Liver (tissue), 9 donors: ENCODE results near the gene KIF26A. TPM values are rescaled to one million over a fixed set of nuclear protein-coding genes. Genes with fewer than 3 reads are reported as not detected.

Experiments
- DNase-seq: peaks from one replicate; pipeline ENCODE4 v3.0.0-alpha.2; 2017; ENCODE audit warnings: low spot score
- H3K27ac ChIP-seq, 2 donors: one replicate each; pipeline ENCODE4 v1.7.0; 2013; ENCODE audit warnings: inconsistent platforms in 2 of 2, low read length in 2 of 2, control low read depth in 1 of 2, low read depth in 1 of 2, mild to moderate bottlenecking in 1 of 2
- H3K27me3 ChIP-seq, 4 donors: one replicate each; pipeline versions ENCODE4 v1.6.1 to v1.7.0; 2013; ENCODE audit warnings: low read length in 3 of 4, inconsistent platforms in 1 of 4, mild to moderate bottlenecking in 1 of 4, moderate library complexity in 1 of 4; ENCODE audit not compliant: control insufficient read depth in 4 of 4, insufficient read depth in 4 of 4
- H3K36me3 ChIP-seq, 4 donors: one replicate each; pipeline versions ENCODE4 v1.6.1 to v1.7.0; 2013; ENCODE audit warnings: low read length in 3 of 4, mild to moderate bottlenecking in 3 of 4, low read depth in 1 of 4, moderate library complexity in 1 of 4; ENCODE audit not compliant: control insufficient read depth in 4 of 4, insufficient read depth in 3 of 4
- H3K4me1 ChIP-seq, 4 donors: one replicate each; pipeline versions ENCODE4 v1.6.1 to v1.7.0; 2013; ENCODE audit warnings: low read length in 3 of 4, mild to moderate bottlenecking in 3 of 4, moderate library complexity in 1 of 4; ENCODE audit not compliant: control insufficient read depth in 4 of 4, insufficient read depth in 4 of 4
- H3K4me3 ChIP-seq, 3 donors: one replicate each; pipeline versions ENCODE4 v1.6.1 to v1.7.0; 2013; ENCODE audit warnings: low read length in 3 of 3, control low read depth in 1 of 3, low read depth in 1 of 3, mild to moderate bottlenecking in 1 of 3
- H3K9ac ChIP-seq, 2 donors: one replicate each; pipeline ENCODE4 v1.7.0; 2013; ENCODE audit warnings: low read length in 2 of 2, mild to moderate bottlenecking in 2 of 2, moderate library complexity in 2 of 2, control low read depth in 1 of 2, low read depth in 1 of 2
- H3K9me3 ChIP-seq, 4 donors: one replicate each; pipeline versions ENCODE4 v1.6.1 to v1.7.0; 2013; ENCODE audit warnings: low read length in 3 of 4; ENCODE audit not compliant: control insufficient read depth in 4 of 4
- ATF3 ChIP-seq: IDR thresholded peaks from 2 replicates; pipeline ENCODE4 v1.6.1; 2016; ENCODE audit warnings: antibody characterized with exemption
- CTCF ChIP-seq: fragments of 150-350 bp; IDR thresholded peaks from 2 replicates; pipeline ENCODE4 v1.5.1; 2017; ENCODE audit warnings: improper control_type of control experiment, low read depth, low read length; ENCODE audit not compliant: missing input control
- FOXA1 ChIP-seq: IDR thresholded peaks from 2 replicates; pipeline ENCODE4 v1.6.1; 2016; ENCODE audit warnings: antibody characterized with exemption
- JUND ChIP-seq, 2 donors: IDR thresholded peaks; 2 replicates each; pipeline ENCODE4 v1.6.1; 2016; ENCODE audit warnings: antibody characterized with exemption in 2 of 2
- MAX ChIP-seq: IDR thresholded peaks from 2 replicates; pipeline ENCODE4 v1.6.1; 2016; ENCODE audit warnings: antibody characterized with exemption
- RAD21 ChIP-seq, 2 donors: IDR thresholded peaks; 2 replicates each; pipeline ENCODE4 v1.6.1; 2016; ENCODE audit warnings: antibody characterized with exemption in 2 of 2, mild to moderate bottlenecking in 2 of 2
- REST ChIP-seq: IDR thresholded peaks from 2 replicates; pipeline ENCODE4 v1.6.1; 2016; ENCODE audit warnings: antibody characterized with exemption, mild to moderate bottlenecking
- TAF1 ChIP-seq: conservative IDR thresholded peaks from 2 replicates; pipeline ENCODE4 v1.6.1; 2016; ENCODE audit warnings: antibody characterized with exemption, mild to moderate bottlenecking
- WGBS: extraction: QIAGEN DNeasy Blood & Tissue Kit; methylation state at CpG from one replicate; pipeline ENCODE4 v1.1.7; 2013; 5-methylcytosine and 5-hydroxymethylcytosine counted together
- polyA plus RNA-seq, 2 donors: library from polyadenylated mRNA; stranded (reverse) in 1 of 2; unstranded in 1 of 2; fragments of 200-250 nt in 1 of 2; fragments of >200 nt in 1 of 2; fragmentation: Nextera tagmentation in 1 of 2; extraction: Ambion mirVana in 1 of 2; gene quantifications; one replicate each; pipeline versions ENCODE4 v1.2.1 to v1.2.3, GENCODE V29; 2013 to 2015
- total RNA-seq, 2 donors: library from RNA; depleted of rRNA; stranded (reverse); fragments of >200 nt; gene quantifications; one replicate each; pipeline ENCODE4 v1.2.3, GENCODE V29; 2014
- donor health status: healthy.
- donor health status: healthy.
- donor health status: healthy.
- donor health status: healthy.
- donor health status: healthy.

The KIF26A gene
- total and polyA plus RNA-seq, 4 donors = 0.07 to 10.2 (median 1.3) TPM

- 13% methylated on average over 11 of the region's 11 CpGs for WGBS
- H3K36me3 ChIP-seq = no peaks in the 10 kb centered on the region
- peaks cover 0 to 10% (median 3%) of the 10 kb centered on the region in 4 donors for H3K4me1 ChIP-seq
- DNase-seq = no peak
- H3K4me3 ChIP-seq = no peak overlapping the region
- peaks cover 3 to 8% (median 5%) of the 10 kb centered on the region in 4 donors for H3K9me3 ChIP-seq
- peaks cover 0 to 9% (median under 1%) of the 10 kb centered on the region in 4 donors for H3K27me3 ChIP-seq
- no peak for TF ChIP-seq FOXA1
- no peak for TF ChIP-seq REST
- TF ChIP-seq JUND (IDR thresholded peaks at IDR 0.05) = no peak
- TF ChIP-seq RAD21 (IDR thresholded peaks at IDR 0.05) = peak; percentile 96 to 99
- peak; percentile 92 for TF ChIP-seq CTCF
- TF ChIP-seq ATF3 = no peak
- no peak for TF ChIP-seq TAF1
- no peak overlapping the region for H3K9ac ChIP-seq
- no peak overlapping the region for H3K27ac ChIP-seq
Measured at GRCh38 chr14:104130974-104131651, 7.3 kb upstream of the KIF26A start.

- H3K9ac ChIP-seq = no peak overlapping the region
- H3K27ac ChIP-seq = no peak overlapping the region
- H3K4me3 ChIP-seq = no peak overlapping the region
- H3K9me3 ChIP-seq = peaks cover 3 to 8% (median 5%) of the 10 kb centered on the region in 4 donors
- WGBS = 69% methylated on average over 23 of the region's 23 CpGs
- peaks cover 4 to 20% (median 9%) of the 10 kb centered on the region in 4 donors for H3K4me1 ChIP-seq
- H3K27me3 ChIP-seq = peaks cover 0 to 14% (median 2%) of the 10 kb centered on the region in 4 donors
- H3K36me3 ChIP-seq = no peaks in the 10 kb centered on the region
- no peak for DNase-seq
- no peak for TF ChIP-seq MAX
- no peak for TF ChIP-seq TAF1
- no peak for TF ChIP-seq REST
- no peak for TF ChIP-seq FOXA1
Measured at GRCh38 chr14:104131968-104132732, 6.2 kb upstream of the KIF26A start.
